Measurements from ENCODE around the gene GCSH. TPM values are rescaled to one million over a fixed set of nuclear protein-coding genes. Genes with fewer than 3 reads are reported as not detected.
A peak's percentile ranks its signal among the peaks of the same experiment; 100 is the strongest.

The GCSH gene
- total and polyA plus RNA-seq, 2 of the 13 experiments (the other 11 are each of a cell fraction or from before 2014, with no cell fraction given): 35.9 to 103 TPM

- TF ChIP-seq GLMP (CRISPR knock-in tag; IDR thresholded peaks at IDR 0.05; ENCODE audit: borderline replicate concordance): no peak
- TF ChIP-seq TP53 (CRISPR knock-in tag; conservative IDR thresholded peaks at IDR 0.05): 0 out of 2 replicates have a peak, but pooled peaks have one; percentile 40
- TF ChIP-seq, protein P1, sequence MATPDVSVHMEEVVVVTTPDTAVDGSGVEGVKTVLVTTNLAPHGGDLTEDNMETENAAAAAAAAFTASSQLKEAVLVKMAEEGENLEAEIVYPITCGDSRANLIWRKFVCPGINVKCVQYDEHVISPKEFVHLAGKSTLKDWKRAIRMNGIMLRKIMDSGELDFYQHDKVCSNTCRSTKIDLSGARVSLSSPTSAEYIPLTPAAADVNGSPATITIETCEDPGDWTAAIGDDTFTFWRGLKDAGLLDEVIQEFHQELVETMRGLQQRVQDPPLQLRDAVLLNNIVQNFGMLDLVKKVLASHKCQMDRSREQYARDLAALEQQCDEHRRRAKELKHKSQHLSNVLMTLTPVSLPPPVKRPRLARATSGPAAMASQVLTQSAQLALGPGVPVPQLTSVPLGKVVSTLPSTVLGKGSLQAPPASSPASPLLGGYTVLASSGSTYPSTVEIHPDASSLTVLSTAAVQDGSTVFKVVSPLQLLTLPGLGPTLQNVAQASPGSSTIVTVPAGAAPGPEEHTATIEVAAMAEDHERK (CRISPR knock-in tag; IDR thresholded peaks at IDR 0.05; ENCODE audit: low read depth): 0 out of 2 replicates have a peak, but pooled peaks have one; percentile 39
- peak; percentile 87 for TF ChIP-seq SP2 (CRISPR knock-in tag; IDR thresholded peaks at IDR 0.05)
- TF ChIP-seq HNRNPLL (IDR thresholded peaks at IDR 0.05; ENCODE audit: low read depth, low read length, poor library complexity, severe bottlenecking): peak; percentile 91
- TF ChIP-seq CHCHD3 (CRISPR knock-in tag; IDR thresholded peaks at IDR 0.05): 0 out of 2 replicates have a peak, but pooled peaks have one; percentile 78
- TF ChIP-seq, protein P2, sequence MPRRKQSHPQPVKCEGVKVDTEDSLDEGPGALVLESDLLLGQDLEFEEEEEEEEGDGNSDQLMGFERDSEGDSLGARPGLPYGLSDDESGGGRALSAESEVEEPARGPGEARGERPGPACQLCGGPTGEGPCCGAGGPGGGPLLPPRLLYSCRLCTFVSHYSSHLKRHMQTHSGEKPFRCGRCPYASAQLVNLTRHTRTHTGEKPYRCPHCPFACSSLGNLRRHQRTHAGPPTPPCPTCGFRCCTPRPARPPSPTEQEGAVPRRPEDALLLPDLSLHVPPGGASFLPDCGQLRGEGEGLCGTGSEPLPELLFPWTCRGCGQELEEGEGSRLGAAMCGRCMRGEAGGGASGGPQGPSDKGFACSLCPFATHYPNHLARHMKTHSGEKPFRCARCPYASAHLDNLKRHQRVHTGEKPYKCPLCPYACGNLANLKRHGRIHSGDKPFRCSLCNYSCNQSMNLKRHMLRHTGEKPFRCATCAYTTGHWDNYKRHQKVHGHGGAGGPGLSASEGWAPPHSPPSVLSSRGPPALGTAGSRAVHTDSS (CRISPR knock-in tag; conservative IDR thresholded peaks at IDR 0.05): no peak
- TF ChIP-seq PRDM10 (CRISPR knock-in tag; IDR thresholded peaks at IDR 0.05; ENCODE audit: low read depth): no peak; the same call in 1 of the 2 replicates
- no peak; the same call in 1 of the 2 replicates for TF ChIP-seq ZBTB42 (CRISPR knock-in tag; IDR thresholded peaks at IDR 0.05)
- TF ChIP-seq HHEX (CRISPR knock-in tag; IDR thresholded peaks at IDR 0.05): no peak
- peak; percentile 99 for TF ChIP-seq RBM22 (optimal IDR thresholded peaks at IDR 0.05; ENCODE audit: low read length)
- TF ChIP-seq RBAK (CRISPR knock-in tag; IDR thresholded peaks at IDR 0.05): no peak
- no peak for TF ChIP-seq POLR2AphosphoS2 (IDR thresholded peaks at IDR 0.05; ENCODE audit: low read depth, low read length)
- TF ChIP-seq SYNCRIP (IDR thresholded peaks at IDR 0.05; ENCODE audit: insufficient read depth, low read depth, low read length): no peak
- TF ChIP-seq ZNF724P (CRISPR knock-in tag; IDR thresholded peaks at IDR 0.05; ENCODE audit: borderline replicate concordance): 0 out of 2 replicates have a peak, but pooled peaks have one; percentile 75
- 0 out of 2 replicates have a peak, but pooled peaks have one; percentile 80 for TF ChIP-seq ZNF839 (CRISPR knock-in tag; IDR thresholded peaks at IDR 0.05; ENCODE audit: borderline replicate concordance)
- TF ChIP-seq SAP130 (CRISPR knock-in tag; IDR thresholded peaks at IDR 0.05; ENCODE audit: low read depth): peak; percentile 99
- no peak; the same call in 1 of the 2 replicates for TF ChIP-seq NR2F2 (IDR thresholded peaks at IDR 0.05; ENCODE audit: borderline replicate concordance, low read depth)
- TF ChIP-seq, protein P3, sequence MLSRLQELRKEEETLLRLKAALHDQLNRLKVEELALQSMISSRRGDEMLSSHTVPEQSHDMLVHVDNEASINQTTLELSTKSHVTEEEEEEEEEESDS (CRISPR knock-in tag; IDR thresholded peaks at IDR 0.05; ENCODE audit: borderline replicate concordance): no peak
- TF ChIP-seq ZNF629 (CRISPR knock-in tag; conservative IDR thresholded peaks at IDR 0.05): 0 out of 2 replicates have a peak, but pooled peaks have one; percentile 39
- TF ChIP-seq ZSCAN12 (CRISPR knock-in tag; IDR thresholded peaks at IDR 0.05): no peak; the same call in 1 of the 2 replicates
These were observed 18.9 kb downstream of the GCSH start, which contains the start of gene C16orf46 (continued) for GRCh38 chr16:81077076-81077940.
